ENCODE results near the gene ADAMTS2. TPM values are rescaled to one million over a fixed set of nuclear protein-coding genes. Genes with fewer than 3 reads are reported as not detected.

Gene ADAMTS2
- total and polyA plus RNA-seq, 2 experiments from 2014 or later = 1.6 to 8.1 TPM

- no peak overlapping the region for H3K4me3 ChIP-seq
- H3K36me3 Mint-ChIP-seq (ENCODE audit: low read depth) = peaks cover 9% of the 10 kb centered on the region; the same call in 2 of the 3 replicates
- H3K27ac Mint-ChIP-seq = no peak overlapping the region
- H4K20me1 ChIP-seq (replicated peaks; ENCODE audit: insufficient read depth) = no peaks in the 10 kb centered on the region
- 0 out of 2 replicates have a peak, but pooled peaks cover under 1% of the 10 kb centered on the region for H3K4me1 ChIP-seq (ENCODE audit: insufficient read depth)
- no peak for ATAC-seq
- DNase-seq (ENCODE audit: low spot score) = no peak
- H3K4me1 Mint-ChIP-seq = peaks cover 22% of the 10 kb centered on the region
- H3K27me3 ChIP-seq (ENCODE audit: insufficient read depth) = no peaks in the 10 kb centered on the region
- H3K9me3 Mint-ChIP-seq = peaks cover 19% of the 10 kb centered on the region
- no peak overlapping the region for H3K4me2 ChIP-seq
- no peak for TF ChIP-seq CTCF (conservative IDR thresholded peaks at IDR 0.05; ENCODE audit: low read depth in 2 of 2)
- TF ChIP-seq EZH2 (IDR thresholded peaks at IDR 0.05; ENCODE audit: low read depth, unreplicated experiment) = no peak
- no peak for TF ChIP-seq EZH2phosphoT487 (IDR thresholded peaks at IDR 0.05; ENCODE audit: unreplicated experiment)
- no peak for TF ChIP-seq STAT1 (IDR thresholded peaks at IDR 0.05; ENCODE audit: unreplicated experiment)
- no peak for TF ChIP-seq ZNF331 (CRISPR knock-in tag; IDR thresholded peaks at IDR 0.05; ENCODE audit: low read depth)
- no peak for TF ChIP-seq ETS1 (IDR thresholded peaks at IDR 0.05)
- no peak for TF ChIP-seq NANOG (IDR thresholded peaks at IDR 0.05; ENCODE audit: borderline replicate concordance)
- TF ChIP-seq ZNF114 (CRISPR knock-in tag; IDR thresholded peaks at IDR 0.05) = no peak
- H2AFZ ChIP-seq = no peak overlapping the region
- H3K9me2 ChIP-seq (ENCODE audit: insufficient read depth) = no peaks in the 10 kb centered on the region
- H3K36me3 ChIP-seq (ENCODE audit: insufficient read depth) = no peaks in the 10 kb centered on the region
- peaks cover 16% of the 10 kb centered on the region for H3K27me3 Mint-ChIP-seq (ENCODE audit: insufficient read depth, low read depth, poor library complexity)
- no peaks in the 10 kb centered on the region for H3K79me2 ChIP-seq (replicated peaks; ENCODE audit: insufficient read depth)
- no peak overlapping the region for H3K27ac ChIP-seq (ENCODE audit: low read depth)
- no peaks in the 10 kb centered on the region for H3F3A ChIP-seq (replicated peaks; ENCODE audit: low read depth)
- no peak overlapping the region for H3K4me3 Mint-ChIP-seq
Measured at GRCh38 chr5:179237770-179238627, 107.3 kb downstream of the ADAMTS2 start.

GRCh38 chr5:179235416-179236400 lies 109.6 kb downstream of the ADAMTS2 start:
- no peaks in the 10 kb centered on the region for H3K27me3 ChIP-seq (ENCODE audit: insufficient read depth)
- H3K27ac Mint-ChIP-seq = no peak overlapping the region
- TF ChIP-seq STAT1 (IDR thresholded peaks at IDR 0.05; ENCODE audit: unreplicated experiment) (no peak), EZH2 (IDR thresholded peaks at IDR 0.05; ENCODE audit: low read depth, unreplicated experiment) (no peak), EZH2phosphoT487 (IDR thresholded peaks at IDR 0.05; ENCODE audit: unreplicated experiment) (no peak), REST (IDR thresholded peaks at IDR 0.05; ENCODE audit: unreplicated experiment) (no peak), JUNB (IDR thresholded peaks at IDR 0.05; ENCODE audit: unreplicated experiment) (no peak), POLR2AphosphoS5 (IDR thresholded peaks at IDR 0.05; ENCODE audit: low read depth) (no peak), ZNF331 (CRISPR knock-in tag; IDR thresholded peaks at IDR 0.05; ENCODE audit: low read depth) (no peak), ETS1 (IDR thresholded peaks at IDR 0.05) (no peak)

More at GRCh38 chr5:179235416-179236400, 109.6 kb downstream of the ADAMTS2 start:
- Mint-ChIP-seq H3K27me3 (ENCODE audit: insufficient read depth, low read depth, poor library complexity) (peaks cover 11% of the 10 kb centered on the region), H3K4me1 (peaks cover 17% of the 10 kb centered on the region), H3K4me3 (no peak overlapping the region), H3K36me3 (ENCODE audit: low read depth) (peaks cover 9% of the 10 kb centered on the region; the same call in 2 of the 3 replicates), H3K9me3 (peaks cover 19% of the 10 kb centered on the region)
- no peaks in the 10 kb centered on the region for H4K20me1 ChIP-seq (replicated peaks; ENCODE audit: insufficient read depth)
- H3K36me3 ChIP-seq (ENCODE audit: insufficient read depth) = no peaks in the 10 kb centered on the region
- no peak overlapping the region for H3K27ac ChIP-seq (ENCODE audit: low read depth)
- no peak for ATAC-seq
- no peak overlapping the region for H2AFZ ChIP-seq
- H3K4me3 ChIP-seq = no peak overlapping the region
- DNase-seq (ENCODE audit: low spot score) = no peak
- no peaks in the 10 kb centered on the region for H3K9me2 ChIP-seq (ENCODE audit: insufficient read depth)
- no peaks in the 10 kb centered on the region for H3F3A ChIP-seq (replicated peaks; ENCODE audit: low read depth)
- no peaks in the 10 kb centered on the region for H3K4me1 ChIP-seq (ENCODE audit: insufficient read depth)
- no peak overlapping the region for H3K4me2 ChIP-seq
- no peaks in the 10 kb centered on the region for H3K79me2 ChIP-seq (replicated peaks; ENCODE audit: insufficient read depth)

Measured in GM23338 (cell line).